Measurements from ENCODE around the gene ACTRT2. TPM values are rescaled to one million over a fixed set of nuclear protein-coding genes. Genes with fewer than 3 reads are reported as not detected.

Gene ACTRT2
- total and polyA plus RNA-seq, 2 of the 8 experiments (the other 6 are each of a cell fraction or from before 2014, with no cell fraction given) = not detected

GRCh38 chr1:3003941-3004270, 17.4 kb upstream of the ACTRT2 start (continued):
- no peak for TF ChIP-seq CHD7 (IDR thresholded peaks at IDR 0.05; ENCODE audit: insufficient replicate concordance, low read length)
- TF ChIP-seq USF2 (IDR thresholded peaks at IDR 0.05; ENCODE audit: low read length) = no peak
- TF ChIP-seq ATF2 (IDR thresholded peaks at IDR 0.05; ENCODE audit: low read length) = no peak
- TF ChIP-seq EP300 (IDR thresholded peaks at IDR 0.05; ENCODE audit: borderline replicate concordance in 1 of 2, low read depth in 2 of 2, low read length in 2 of 2) = no peak
- TF ChIP-seq TAF7 (optimal IDR thresholded peaks at IDR 0.05; ENCODE audit: borderline replicate concordance, low read depth, low read length) = no peak
- no peak for TF ChIP-seq CHD1 (IDR thresholded peaks at IDR 0.05; ENCODE audit: low read depth, low read length)
- no peak for TF ChIP-seq BACH1 (IDR thresholded peaks at IDR 0.05; ENCODE audit: low read length)

Data from H1 (cell line).